Ishikawa (cell line): ENCODE data around the gene RNASEH2A.
A peak's percentile ranks its signal among the peaks of the same experiment; 100 is the strongest.

ENCODE experiments used
- CEBPB ChIP-seq: IDR thresholded peaks from 2 replicates; pipeline ENCODE4 v1.6.1; 2012
- CREB1 ChIP-seq: IDR thresholded peaks from 2 replicates; pipeline ENCODE4 v1.6.1; 2012; ENCODE audit warnings: low read depth
- EGR1 ChIP-seq: IDR thresholded peaks from 2 replicates; pipeline ENCODE4 v1.6.1; 2012
- EP300 ChIP-seq: IDR thresholded peaks from 2 replicates; pipeline ENCODE4 v1.6.1; 2012; ENCODE audit warnings: borderline replicate concordance
- FOXM1 ChIP-seq: IDR thresholded peaks from 2 replicates; pipeline ENCODE4 v1.6.1; 2012; ENCODE audit warnings: low read depth, borderline replicate concordance
- NFIC ChIP-seq: IDR thresholded peaks from 2 replicates; pipeline ENCODE4 v1.6.1; 2012
- RAD21 ChIP-seq: IDR thresholded peaks from 2 replicates; pipeline ENCODE4 v1.6.1; 2012; ENCODE audit warnings: low read depth
- TAF1 ChIP-seq: IDR thresholded peaks from 2 replicates; pipeline ENCODE4 v1.6.1; 2012; ENCODE audit warnings: low read depth, mild to moderate bottlenecking
- TCF12 ChIP-seq: IDR thresholded peaks from 2 replicates; pipeline ENCODE4 v1.6.1; 2012; ENCODE audit warnings: low read depth
- TEAD4 ChIP-seq: IDR thresholded peaks from 2 replicates; pipeline ENCODE4 v1.6.1; 2012
- YY1 ChIP-seq: IDR thresholded peaks from 2 replicates; pipeline ENCODE4 v1.6.1; 2012; ENCODE audit warnings: low read depth
- ZBTB7A ChIP-seq: IDR thresholded peaks from 2 replicates; pipeline ENCODE4 v1.6.1; 2012; ENCODE audit warnings: low read depth
- TF ChIP-seq, protein P1 (sequence below): IDR thresholded peaks from 2 replicates; pipeline ENCODE4 v1.6.1; 2012
- TF ChIP-seq, protein P2 (sequence below): IDR thresholded peaks from 2 replicates; pipeline ENCODE4 v1.6.1; 2012; ENCODE audit warnings: low read depth, mild to moderate bottlenecking
- TF ChIP-seq, protein P3 (sequence below): IDR thresholded peaks from 2 replicates; pipeline ENCODE4 v1.6.1; 2012

Gene RNASEH2A

DNA sequence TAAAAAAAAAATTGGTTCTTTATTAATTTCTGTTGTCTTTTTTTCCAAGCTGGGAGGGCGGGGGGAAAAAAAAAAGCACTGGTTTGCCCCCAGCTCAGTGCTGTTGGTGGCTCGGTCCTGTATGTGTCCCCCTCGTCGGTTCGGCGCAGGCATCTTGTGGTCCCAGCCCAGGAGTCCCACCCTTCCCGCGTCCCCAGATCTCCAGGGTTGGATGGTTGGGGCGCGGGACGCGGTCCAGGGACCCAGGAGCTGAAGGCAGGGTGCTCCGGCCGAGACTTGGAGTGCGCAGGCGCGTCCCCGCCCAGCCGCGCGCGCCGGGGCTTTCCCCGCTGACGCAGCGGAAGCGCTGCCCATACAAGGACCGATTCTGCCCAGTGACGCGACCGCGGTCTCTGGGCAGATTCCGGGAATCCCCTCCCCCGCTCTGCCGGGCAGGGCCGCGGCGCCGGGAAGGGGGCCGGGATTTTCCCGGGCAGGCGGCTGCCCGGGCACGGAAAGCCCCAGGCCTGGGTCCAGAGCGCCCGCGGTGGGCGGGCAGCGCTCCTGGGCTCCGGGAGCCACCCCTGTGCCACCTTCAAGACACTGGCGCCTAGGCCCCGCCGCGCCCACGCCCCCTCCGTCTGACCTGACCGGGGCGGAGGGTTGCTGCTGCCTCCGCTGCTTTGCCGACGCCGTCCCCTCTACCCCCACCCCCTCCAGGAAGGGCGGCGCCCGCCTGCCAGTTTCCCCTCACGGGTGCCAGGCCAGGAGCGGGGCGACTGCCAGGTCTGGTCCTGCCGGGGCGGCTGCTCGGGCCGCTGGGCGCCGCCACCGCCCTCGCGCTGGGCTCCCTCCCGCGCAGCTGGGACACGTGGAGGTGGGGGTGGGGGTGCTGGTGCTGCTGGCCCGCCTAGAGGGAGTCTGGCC lies 12.8 kb upstream of the RNASEH2A start:
- TF ChIP-seq, protein P1, sequence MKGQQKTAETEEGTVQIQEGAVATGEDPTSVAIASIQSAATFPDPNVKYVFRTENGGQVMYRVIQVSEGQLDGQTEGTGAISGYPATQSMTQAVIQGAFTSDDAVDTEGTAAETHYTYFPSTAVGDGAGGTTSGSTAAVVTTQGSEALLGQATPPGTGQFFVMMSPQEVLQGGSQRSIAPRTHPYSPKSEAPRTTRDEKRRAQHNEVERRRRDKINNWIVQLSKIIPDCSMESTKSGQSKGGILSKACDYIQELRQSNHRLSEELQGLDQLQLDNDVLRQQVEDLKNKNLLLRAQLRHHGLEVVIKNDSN: peak; percentile 78
- TF ChIP-seq FOXM1 (no peak), RAD21 (0 out of 2 replicates have a peak, but pooled peaks have one; percentile 7), CREB1 (peak; percentile 87), ZBTB7A (peak; percentile 89), TAF1 (peak; percentile 65; the same call in 1 of the 2 replicates), TCF12 (peak; percentile 70; the same call in 1 of the 2 replicates), NFIC (peak; percentile 41), EGR1 (peak; percentile 58), CEBPB (no peak), EP300 (peak; percentile 44; the same call in 1 of the 2 replicates), YY1 (0 out of 2 replicates have a peak, but pooled peaks have one; percentile 20), TEAD4 (peak; percentile 71)
- TF ChIP-seq, protein P2, sequence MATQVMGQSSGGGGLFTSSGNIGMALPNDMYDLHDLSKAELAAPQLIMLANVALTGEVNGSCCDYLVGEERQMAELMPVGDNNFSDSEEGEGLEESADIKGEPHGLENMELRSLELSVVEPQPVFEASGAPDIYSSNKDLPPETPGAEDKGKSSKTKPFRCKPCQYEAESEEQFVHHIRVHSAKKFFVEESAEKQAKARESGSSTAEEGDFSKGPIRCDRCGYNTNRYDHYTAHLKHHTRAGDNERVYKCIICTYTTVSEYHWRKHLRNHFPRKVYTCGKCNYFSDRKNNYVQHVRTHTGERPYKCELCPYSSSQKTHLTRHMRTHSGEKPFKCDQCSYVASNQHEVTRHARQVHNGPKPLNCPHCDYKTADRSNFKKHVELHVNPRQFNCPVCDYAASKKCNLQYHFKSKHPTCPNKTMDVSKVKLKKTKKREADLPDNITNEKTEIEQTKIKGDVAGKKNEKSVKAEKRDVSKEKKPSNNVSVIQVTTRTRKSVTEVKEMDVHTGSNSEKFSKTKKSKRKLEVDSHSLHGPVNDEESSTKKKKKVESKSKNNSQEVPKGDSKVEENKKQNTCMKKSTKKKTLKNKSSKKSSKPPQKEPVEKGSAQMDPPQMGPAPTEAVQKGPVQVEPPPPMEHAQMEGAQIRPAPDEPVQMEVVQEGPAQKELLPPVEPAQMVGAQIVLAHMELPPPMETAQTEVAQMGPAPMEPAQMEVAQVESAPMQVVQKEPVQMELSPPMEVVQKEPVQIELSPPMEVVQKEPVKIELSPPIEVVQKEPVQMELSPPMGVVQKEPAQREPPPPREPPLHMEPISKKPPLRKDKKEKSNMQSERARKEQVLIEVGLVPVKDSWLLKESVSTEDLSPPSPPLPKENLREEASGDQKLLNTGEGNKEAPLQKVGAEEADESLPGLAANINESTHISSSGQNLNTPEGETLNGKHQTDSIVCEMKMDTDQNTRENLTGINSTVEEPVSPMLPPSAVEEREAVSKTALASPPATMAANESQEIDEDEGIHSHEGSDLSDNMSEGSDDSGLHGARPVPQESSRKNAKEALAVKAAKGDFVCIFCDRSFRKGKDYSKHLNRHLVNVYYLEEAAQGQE: no peak; the same call in 1 of the 2 replicates
- TF ChIP-seq, protein P3, sequence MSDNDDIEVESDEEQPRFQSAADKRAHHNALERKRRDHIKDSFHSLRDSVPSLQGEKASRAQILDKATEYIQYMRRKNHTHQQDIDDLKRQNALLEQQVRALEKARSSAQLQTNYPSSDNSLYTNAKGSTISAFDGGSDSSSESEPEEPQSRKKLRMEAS: peak; percentile 97

DNA sequence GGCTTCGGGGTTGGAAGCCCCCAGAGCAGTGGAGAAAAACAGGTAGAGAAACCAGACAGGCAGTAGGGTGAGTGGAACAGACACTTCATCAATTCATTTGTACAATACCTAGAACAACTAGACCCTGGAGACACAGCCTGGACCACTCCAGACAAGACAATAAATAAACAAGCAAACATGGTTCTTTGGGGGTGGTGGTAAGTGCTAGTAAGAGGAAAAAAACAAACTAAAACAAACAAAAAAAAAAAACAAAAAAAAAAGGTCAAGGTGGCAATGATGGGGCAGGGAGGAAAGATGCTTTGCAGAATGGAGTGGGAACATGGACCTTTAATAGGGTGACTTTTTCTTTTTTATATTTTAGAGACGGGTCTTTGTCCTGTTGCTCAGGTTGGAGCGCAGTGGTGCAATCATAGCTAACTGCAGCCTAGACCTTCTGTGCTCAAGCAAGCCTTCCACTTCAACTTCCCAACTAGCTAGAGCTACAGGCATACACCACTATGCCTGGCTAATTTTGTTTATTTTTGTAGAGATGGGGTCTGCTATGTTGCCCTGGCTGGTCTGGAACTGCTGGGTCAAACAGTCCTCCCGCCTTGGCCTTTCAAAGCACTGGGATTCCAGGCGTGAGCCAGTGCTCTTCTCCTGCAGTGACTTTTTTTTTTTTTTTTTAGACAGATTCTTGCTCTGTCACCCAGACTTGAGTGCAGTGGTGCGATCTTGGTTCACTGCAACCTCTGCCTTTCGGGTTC lies 12.0 kb upstream of the RNASEH2A start:
- TF ChIP-seq EGR1: no peak
- no peak for TF ChIP-seq TAF1
- TF ChIP-seq, protein P3: no peak
- TF ChIP-seq TEAD4: no peak
- TF ChIP-seq ZBTB7A: no peak
- TF ChIP-seq TCF12: no peak
- no peak for TF ChIP-seq FOXM1
- TF ChIP-seq, protein P1: no peak
- TF ChIP-seq EP300: no peak
- no peak for TF ChIP-seq RAD21
- TF ChIP-seq CREB1: no peak

DNA sequence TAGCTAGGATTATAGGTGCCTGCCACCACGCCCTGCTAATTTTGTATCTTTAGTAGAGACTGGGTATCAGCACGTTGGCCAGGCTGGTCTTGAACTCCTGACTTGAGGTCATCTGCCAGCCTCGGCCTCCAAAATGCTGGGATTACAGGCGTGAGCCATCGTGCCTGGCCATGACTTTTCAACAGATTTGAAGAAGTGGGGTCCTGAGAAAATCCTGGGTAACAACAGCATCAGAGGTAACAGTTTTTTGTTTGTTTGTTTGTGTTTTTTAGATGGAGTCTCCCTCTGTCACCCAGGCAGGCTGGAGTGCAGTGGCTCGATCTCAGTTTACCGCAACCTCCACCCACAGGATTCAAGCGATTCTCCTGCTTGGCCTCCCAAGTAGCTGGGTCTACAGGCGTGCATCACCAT lies 11.4 kb upstream of the RNASEH2A start:
- TF ChIP-seq CEBPB (no peak), FOXM1 (no peak), NFIC (no peak), EGR1 (no peak), YY1 (no peak), TCF12 (no peak), RAD21 (no peak), TAF1 (no peak), TEAD4 (no peak), CREB1 (no peak), ZBTB7A (no peak), EP300 (no peak)
- TF ChIP-seq, protein P3: no peak
- TF ChIP-seq, protein P2: no peak

DNA sequence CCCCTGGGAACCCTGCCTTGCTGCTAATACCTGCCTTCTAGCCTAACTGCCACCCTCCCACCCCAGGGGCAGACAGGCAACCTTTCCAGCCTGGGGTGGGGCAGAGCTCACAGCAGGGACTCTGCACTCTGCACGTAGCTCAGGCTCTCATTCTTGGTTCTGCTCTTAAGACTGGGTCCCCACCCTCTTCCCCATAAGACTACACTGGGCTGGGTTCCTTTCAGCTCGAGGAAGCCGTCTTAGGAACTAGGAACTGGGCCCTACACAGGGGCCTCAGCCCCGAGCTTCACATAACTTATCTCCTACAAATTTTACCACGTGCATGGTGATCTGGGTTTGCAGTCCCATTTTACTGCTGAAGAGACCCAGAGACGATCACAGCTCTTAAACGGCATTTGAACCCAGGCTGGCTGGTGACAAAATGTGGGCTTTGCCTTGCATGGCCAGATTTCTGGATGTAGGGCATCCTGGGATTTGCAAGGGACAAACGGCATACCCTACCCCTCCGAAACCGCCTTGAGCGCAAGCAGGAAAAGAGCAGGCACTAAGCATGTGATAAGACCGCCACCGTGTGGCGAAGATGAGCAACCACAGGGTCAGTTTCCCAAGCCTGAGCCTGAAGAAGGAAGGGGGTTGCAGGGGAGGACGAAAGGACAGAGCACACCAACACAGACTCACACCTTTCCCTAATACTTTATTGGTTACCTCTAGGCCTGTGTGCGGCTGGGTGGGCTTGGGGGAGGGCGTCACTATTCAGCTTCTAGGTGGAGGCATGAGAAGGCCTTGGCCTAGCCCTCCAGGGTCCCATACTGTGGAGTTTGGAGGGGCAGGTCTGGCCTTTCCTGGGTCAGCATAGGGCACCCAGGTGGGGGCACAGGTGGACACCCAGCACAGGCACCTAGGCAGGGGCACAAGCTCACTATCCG lies 10.0 kb upstream of the RNASEH2A start:
- TF ChIP-seq RAD21 (peak; percentile 96), CEBPB (no peak), TCF12 (peak; percentile 31; the same call in 1 of the 2 replicates), CREB1 (no peak), FOXM1 (no peak), ZBTB7A (no peak), TAF1 (no peak), YY1 (no peak; the same call in 1 of the 2 replicates), NFIC (no peak; the same call in 1 of the 2 replicates), EP300 (no peak; the same call in 1 of the 2 replicates), TEAD4 (no peak), EGR1 (no peak)
- TF ChIP-seq, protein P2: no peak
- TF ChIP-seq, protein P3: peak; percentile 41; the same call in 1 of the 2 replicates
- TF ChIP-seq, protein P1: no peak
